H7 (cell line): ENCODE measurements around the gene TBPL1. TPM values are rescaled to one million over a fixed set of nuclear protein-coding genes. Genes with fewer than 3 reads are reported as not detected.
"Not testable (repeated sequence)": the region's sequence is repeated elsewhere in the genome, so short reads cannot be mapped to it uniquely, and the experiment has no call there.

Source experiments
- DNase-seq: peaks from one replicate; pipeline ENCODE4 v3.0.0; 2012
- H3K27me3 ChIP-seq: 2 replicates; pipeline ENCODE4 v1.6.0; 2011; ENCODE audit warnings: mild to moderate bottlenecking, low read length; ENCODE audit not compliant: control insufficient read depth, insufficient read depth
- H3K36me3 ChIP-seq: replicated peaks from 2 replicates; pipeline ENCODE4 v1.5.1; 2011; ENCODE audit warnings: low read length; ENCODE audit not compliant: control insufficient read depth, insufficient read depth
- H3K4me3 ChIP-seq: 2 replicates; pipeline ENCODE4 v1.5.1; 2011; ENCODE audit warnings: low read depth, mild to moderate bottlenecking, control low read depth, low read length, moderate library complexity; ENCODE audit not compliant: insufficient read depth
- total RNA-seq: library from RNA; depleted of rRNA; stranded (reverse); fragments of >200 nt; shearing (Covaris generic); gene quantifications from 2 replicates; pipeline ENCODE4 v1.2.3, GENCODE V29; 2014

The TBPL1 gene
- total RNA-seq, 1 experiment from 2014 or later: 62.6 TPM

DNA sequence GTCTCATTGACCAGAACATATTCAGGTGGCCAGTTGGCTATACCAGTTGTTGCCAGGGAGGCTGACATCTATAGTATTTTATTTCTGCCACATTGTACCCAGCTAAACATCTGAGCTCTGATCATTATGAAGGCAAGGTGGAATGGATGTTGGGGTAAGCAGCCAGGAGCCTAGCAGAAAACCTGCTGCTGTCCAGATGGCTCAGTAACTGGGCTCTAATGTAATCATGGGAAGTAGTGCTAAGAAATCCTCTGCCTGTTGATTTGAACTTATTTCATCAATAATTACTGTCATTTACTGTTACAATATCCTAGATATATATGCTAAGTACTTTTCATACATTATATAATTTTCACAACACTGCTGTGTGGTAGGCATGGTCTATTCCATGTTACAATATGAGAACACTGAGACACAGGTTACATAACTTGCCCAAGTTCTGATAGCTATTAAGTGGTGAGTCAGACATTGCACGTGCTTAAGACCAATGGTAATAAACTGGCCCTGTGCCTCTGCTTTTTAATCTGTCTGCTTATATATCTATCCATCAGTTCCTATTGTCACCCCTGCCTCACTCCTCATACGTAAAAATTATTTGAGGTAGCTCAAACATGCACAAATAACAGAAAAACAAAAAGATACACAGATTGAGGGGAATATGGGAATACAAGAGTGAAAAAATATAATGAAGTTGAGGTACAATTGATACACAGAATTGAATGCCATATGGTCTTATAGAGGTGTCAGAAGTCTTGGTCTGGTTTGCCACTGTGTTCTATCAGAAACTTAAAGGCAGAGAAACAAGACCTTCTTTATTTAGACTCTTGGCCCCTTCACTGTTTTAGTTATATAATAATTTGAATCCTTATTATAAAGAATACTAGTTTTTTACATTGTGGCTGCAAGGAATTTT, 25.2 kb downstream of the TBPL1 start:
- DNase-seq: no peak
- Histone ChIP-seq H3K4me3 (no peak overlapping the region), H3K36me3 (no peaks in the 10 kb centered on the region), H3K27me3 (no peaks in the 10 kb centered on the region)

DNA sequence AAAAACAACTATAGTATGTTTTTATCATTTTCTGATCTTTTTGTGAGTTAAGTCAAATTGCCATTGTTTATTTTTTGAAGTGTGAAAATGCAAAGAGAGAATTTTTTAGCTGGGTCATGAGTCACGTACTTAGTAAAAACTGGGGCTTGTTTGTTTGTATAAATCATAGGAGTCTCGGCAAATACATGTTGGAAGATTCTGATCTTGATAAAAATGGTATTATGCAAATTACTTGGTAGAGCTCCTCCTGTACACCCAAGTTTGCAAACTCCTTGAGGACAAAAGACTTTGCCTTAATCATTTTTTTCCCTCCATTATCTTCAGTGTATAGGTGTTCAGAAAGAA, 25.8 kb downstream of the TBPL1 start:
- no peak for DNase-seq

DNA sequence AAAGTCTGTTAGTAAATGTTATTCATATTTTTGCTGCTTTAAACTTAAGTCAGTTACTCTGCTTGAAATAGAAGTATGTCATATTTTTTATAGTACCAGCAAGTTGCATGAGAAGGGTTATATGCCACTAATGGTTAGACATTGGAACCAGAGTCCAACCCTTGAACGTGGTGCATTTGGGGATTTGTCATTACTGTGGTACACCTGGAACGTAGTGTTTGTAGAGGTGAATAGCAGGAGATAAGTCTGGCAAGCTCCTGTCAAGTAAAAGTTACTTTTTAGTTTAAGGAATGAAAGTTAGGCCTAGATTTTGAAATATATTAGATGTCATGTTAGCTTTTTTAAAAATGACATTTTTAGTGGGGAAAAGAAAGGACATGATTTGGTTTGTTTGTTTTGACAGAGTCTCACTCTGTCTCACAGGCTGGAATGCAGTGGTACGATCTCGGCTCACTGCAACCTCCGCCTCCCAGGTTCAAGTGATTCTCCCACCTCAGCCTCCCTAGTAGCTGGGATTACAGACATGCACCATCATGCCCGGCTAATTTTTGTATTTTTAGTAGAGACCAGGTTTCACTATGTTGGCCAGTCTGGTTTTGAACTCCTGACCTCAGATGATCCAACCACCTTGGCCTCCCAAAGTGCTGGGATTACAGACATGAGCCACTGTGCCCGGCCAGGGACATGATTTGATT, 26.4 kb downstream of the TBPL1 start:
- not testable (repeated sequence) for H3K4me3 ChIP-seq, H3K36me3 ChIP-seq, DNase-seq

More for the DNA sequence above, 25.8 kb downstream of the TBPL1 start:
- no peaks in the 10 kb centered on the region for H3K27me3 ChIP-seq
- H3K36me3 ChIP-seq: no peaks in the 10 kb centered on the region
- no peak overlapping the region for H3K4me3 ChIP-seq

DNA sequence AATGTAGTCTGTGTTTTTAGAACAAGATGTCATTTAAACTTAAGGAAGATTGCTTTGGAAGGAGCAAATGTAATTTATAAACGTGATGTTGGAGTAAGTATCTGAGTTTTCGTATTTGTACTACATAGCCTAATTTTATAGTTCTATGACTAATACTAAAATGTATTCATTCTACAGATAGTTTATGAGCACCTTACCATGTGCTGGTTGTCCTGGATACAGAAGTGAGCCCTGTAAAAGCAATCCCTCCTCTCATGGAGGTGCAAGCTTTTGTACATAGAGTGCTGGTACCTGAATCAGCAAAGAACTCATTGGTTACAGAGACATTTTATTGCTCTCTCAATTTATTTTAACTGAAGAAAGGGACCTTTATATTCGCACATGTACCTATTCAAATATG, 27.1 kb downstream of the TBPL1 start:
- Histone ChIP-seq H3K27me3 (no peaks in the 10 kb centered on the region), H3K4me3 (no peak overlapping the region), H3K36me3 (no peaks in the 10 kb centered on the region; the same call in 1 of the 2 replicates)
- no peak for DNase-seq

More for the DNA sequence above, 26.4 kb downstream of the TBPL1 start:
- not testable (repeated sequence) for H3K27me3 ChIP-seq

DNA sequence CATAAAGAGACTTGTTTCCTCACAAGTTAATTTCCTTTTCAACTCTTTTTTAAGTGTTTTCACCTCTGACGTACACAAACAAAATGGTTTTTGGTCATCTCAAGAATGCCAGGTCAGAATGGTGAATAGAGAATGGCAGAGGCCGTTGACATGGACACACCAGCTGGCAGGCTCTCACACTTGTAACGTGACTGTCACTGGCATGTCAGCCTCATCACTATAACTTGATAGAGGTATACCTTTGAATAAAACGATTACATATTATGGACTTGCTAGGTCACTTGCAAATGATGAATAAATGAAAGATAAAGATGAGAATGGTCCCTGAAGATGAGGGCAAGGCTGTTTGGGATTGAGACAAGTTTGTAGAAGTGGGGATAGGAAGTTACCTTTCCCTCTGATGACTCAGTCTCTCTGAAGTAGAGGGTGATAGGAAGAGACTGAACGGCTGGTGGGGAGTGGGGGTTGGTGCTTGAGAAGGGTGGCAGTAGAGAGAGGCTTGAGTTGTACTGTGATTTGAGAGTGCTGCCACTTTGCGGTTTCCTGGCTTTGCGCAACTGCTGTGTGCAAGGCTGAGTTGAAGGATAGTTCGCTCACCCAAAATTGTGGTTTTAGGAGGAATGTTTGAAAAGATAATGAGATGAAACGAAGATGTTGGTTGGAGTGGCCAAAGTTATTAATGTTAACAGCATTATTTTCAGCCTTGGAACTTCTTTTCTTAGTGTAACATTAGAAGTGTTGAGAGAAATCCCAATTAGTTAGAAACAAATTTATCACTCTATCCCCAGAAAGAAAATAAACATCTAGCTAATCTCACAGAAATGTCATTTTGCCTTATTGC, 30.3 kb downstream of the TBPL1 start:
- DNase-seq: no peak
- no peaks in the 10 kb centered on the region for H3K27me3 ChIP-seq
- H3K36me3 ChIP-seq: no peaks in the 10 kb centered on the region; the same call in 1 of the 2 replicates
- H3K4me3 ChIP-seq: no peak overlapping the region

DNA sequence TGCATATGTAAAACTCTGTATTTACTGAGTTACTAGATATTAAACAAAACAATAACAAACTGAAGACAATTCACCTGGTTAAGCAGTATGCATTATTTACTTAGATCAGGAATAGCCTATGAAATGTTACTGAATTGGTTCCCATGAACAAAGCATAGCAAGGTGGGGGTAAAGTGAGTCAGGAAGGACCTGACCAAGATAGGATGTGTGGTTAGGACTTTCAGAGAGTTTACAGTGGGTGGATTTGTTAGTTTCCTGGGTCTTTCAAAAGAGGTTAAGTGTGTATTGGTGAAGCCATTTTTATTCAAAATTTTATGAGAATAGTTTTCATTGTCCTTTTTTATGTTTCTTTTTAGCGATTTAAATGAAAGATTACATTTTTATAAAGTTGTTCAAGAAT, 32.9 kb downstream of the TBPL1 start:
- Histone ChIP-seq H3K27me3 (no peaks in the 10 kb centered on the region), H3K36me3 (no peaks in the 10 kb centered on the region; the same call in 1 of the 2 replicates)

DNA sequence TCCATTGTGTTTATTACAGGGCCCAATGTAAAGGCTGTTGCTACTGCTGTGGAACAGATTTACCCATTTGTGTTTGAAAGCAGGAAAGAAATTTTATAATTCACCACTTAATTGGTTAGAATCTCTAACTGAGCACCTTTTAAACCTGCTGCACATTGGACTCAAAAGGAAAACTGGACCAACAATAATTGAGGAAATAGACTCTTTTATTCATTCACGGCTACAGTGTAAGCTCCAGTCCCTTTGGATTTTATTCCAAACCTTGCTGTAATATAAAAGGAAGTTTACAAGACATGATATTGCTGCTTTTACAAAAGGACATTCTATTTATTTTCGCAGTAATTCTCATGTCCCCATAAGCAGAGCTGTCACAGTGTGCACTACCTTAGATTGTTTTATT, 33.9 kb downstream of the TBPL1 start:
- Histone ChIP-seq H3K4me3 (no peak overlapping the region), H3K36me3 (no peaks in the 10 kb centered on the region; the same call in 1 of the 2 replicates), H3K27me3 (no peaks in the 10 kb centered on the region)
- DNase-seq: no peak

More for the DNA sequence above, 32.9 kb downstream of the TBPL1 start:
- no peak for DNase-seq
- H3K4me3 ChIP-seq: no peak overlapping the region

DNA sequence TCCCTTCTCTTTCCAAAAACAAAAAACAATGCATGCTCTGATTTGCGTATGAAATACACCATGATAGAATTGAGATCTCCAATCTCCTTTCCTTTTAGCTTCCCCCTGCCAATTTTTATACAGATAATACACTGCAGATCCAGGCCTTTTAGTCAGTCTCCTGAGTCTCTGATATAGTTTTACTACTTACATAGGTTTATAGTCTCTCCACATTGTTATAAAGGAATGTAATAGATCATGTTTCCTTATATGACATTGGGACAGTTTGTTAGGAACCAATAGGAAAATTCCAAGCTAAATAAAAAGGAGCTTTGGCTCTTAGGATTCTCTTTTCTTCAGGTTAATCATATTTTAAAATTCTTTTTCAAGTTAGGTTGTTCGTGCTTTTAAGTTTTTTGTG, 36.5 kb downstream of the TBPL1 start:
- no peak overlapping the region for H3K4me3 ChIP-seq
- no peaks in the 10 kb centered on the region; the same call in 1 of the 2 replicates for H3K36me3 ChIP-seq
- no peaks in the 10 kb centered on the region for H3K27me3 ChIP-seq
- no peak for DNase-seq

DNA sequence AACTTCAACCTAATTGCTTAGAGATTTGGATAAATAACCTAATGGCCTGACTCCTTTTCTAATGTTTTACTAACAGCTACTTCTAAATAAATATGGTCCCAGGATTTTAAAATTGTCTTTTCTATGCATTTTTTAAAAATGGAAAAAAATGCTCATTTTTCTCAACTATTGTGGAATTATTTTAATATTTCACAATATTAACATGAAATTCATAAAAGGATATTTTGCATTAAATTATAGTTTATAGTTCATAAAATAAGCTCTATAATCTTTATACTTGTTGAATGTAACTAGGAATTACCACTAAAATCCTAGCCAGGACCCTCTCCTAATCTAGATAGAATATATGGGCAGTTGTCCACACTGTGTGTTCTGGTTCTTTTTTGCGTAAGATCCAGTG, 37.3 kb downstream of the TBPL1 start:
- no peak overlapping the region for H3K4me3 ChIP-seq
- no peak for DNase-seq
- no peaks in the 10 kb centered on the region for H3K36me3 ChIP-seq
- no peaks in the 10 kb centered on the region for H3K27me3 ChIP-seq

DNA sequence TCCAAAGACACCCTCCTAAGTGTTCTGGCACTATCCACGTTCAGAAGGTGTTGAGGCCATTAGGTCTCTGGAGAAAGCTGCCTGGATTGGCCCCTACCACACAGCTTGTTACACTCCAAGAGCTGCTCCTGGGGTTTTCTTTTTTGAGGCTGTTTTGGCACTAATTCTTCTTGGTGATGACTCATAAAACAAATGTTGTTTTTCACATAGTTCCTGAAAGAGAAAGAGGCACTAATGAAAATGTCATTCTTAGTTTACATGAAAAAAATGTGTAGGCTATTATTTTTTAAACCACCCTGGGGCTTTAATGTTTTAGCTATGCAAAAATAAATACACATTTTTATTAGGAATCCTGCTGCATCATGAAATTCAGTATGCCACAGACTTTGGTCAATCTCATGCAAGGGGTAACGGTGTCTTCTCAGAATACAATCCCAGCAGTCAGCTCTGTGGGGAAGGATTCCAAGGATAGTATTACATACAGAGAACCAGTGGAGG, 38.1 kb downstream of the TBPL1 start:
- no peaks in the 10 kb centered on the region for H3K36me3 ChIP-seq
- DNase-seq: no peak
- H3K4me3 ChIP-seq: no peak overlapping the region
- no peaks in the 10 kb centered on the region for H3K27me3 ChIP-seq

DNA sequence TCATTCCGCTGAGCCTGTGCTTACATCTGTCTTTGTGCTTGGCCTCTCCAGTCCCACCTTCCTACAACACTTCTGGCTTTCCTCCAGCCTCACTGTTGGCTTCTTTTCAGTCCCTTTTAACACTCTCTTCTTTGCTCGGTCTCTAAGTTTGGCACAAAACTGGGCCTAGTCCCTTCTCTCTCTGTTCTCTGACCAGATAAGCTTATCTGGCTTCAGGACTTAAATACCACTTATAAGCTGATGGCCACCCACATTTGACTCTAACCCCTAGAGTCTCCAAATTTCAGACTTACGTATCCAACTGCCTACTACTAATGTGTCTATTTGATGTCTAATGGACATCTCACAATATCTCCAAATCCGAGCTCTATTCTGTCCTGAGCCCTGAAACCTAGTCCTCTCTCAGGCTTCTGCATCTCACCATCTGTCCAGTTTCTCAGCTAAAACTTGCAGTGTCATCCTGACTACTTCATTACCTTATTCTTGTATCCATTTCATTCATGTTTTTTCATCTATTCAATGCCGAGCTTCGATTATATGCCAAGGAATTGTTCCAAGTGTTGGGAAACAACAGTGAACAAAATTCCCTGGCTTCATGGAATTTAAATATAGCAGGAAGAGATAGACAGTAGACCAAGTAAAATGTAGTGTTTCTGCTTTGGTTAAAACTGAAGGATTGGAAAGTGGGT, 40.1 kb downstream of the TBPL1 start:
- no peak for DNase-seq
- Histone ChIP-seq H3K27me3 (no peaks in the 10 kb centered on the region), H3K36me3 (no peaks in the 10 kb centered on the region), H3K4me3 (no peak overlapping the region)

DNA sequence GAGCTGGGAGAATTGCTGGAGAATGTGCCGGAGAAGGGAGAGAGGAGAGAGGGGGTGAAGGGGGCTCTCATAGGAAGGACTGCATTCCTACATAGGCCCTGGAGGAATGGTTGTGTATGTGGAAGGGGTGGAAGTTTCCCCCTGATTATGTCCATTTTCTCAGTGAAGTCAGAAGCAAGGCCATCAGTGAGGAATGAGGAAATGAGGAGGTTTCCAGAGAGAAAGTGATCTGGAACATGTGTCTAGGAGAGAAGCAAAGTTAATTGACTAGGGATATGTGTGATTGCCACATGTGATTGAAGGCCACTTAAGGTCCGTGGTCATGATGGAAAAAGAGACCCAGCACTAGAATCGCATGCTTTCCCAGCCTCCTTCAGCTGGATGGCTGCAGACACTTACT, 42.3 kb downstream of the TBPL1 start:
- Histone ChIP-seq H3K27me3 (no peaks in the 10 kb centered on the region), H3K4me3 (no peak overlapping the region), H3K36me3 (no peaks in the 10 kb centered on the region)
- no peak for DNase-seq

DNA sequence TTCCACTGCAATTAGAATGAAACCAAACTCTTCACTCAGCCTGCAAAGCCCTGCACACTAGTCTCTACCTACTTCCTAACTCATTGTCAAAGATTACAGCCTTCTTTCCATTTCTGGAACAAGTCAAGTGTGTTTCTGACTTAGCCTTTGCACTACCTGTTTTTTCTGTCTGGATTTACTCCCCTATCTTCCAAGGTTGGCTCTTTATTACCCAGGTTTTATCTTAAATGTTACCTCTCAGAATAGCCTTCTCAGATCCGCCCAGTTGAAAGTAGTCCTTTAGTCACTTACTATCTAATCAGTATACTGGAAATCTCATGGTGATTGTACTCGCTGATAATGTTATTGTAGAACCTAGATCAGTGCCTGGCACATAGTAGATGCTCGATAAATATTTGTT, 42.7 kb downstream of the TBPL1 start:
- Histone ChIP-seq H3K36me3 (no peaks in the 10 kb centered on the region), H3K4me3 (no peak overlapping the region), H3K27me3 (no peaks in the 10 kb centered on the region)
- no peak for DNase-seq

DNA sequence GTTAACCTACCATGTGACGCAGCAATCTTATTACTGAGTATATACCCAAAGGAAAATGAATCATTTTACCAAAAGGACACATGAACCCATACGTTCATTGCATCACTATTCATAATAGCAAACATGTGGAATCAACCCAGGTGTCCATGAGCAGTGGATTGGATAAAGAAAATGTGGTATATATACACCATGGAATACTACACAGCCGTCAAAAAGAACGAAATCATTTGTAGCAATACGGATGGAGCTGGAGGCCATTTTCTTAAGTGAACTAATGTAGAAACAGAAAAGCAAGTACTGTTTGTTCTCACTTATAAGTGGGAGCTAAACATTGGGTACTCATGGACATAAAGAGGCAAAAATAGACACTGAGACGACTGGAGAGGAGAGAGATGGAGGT, 44.2 kb downstream of the TBPL1 start:
- DNase-seq: no peak
- Histone ChIP-seq H3K4me3 (no peak overlapping the region), H3K36me3 (no peaks in the 10 kb centered on the region), H3K27me3 (no peaks in the 10 kb centered on the region)
